ENCODE data around the gene ZNF385D. TPM values are rescaled to one million over a fixed set of nuclear protein-coding genes. Genes with fewer than 3 reads are reported as not detected.

The ZNF385D gene
- total RNA-seq, 1 donor from 2014 or later, result 2.9 TPM

- DNase-seq, result no peak
Observed at GRCh38 chr3:21777821-21778220, 26.8 kb upstream of the ZNF385D start.

GRCh38 chr3:21766002-21766401 lies 15.0 kb upstream of the ZNF385D start:
- TF ChIP-seq CTCF (IDR thresholded peaks at IDR 0.05), result no peak
- no peak for DNase-seq
- H3K9me3 ChIP-seq, result no peaks in the 10 kb centered on the region
- H3K4me1 ChIP-seq, result no peaks in the 10 kb centered on the region
- H3K36me3 ChIP-seq, result no peaks in the 10 kb centered on the region
- H3K27ac ChIP-seq, result no peak overlapping the region
- H3K4me3 ChIP-seq, result no peak overlapping the region
- intact Hi-C loops (cut with DNase I), result no loop called here
- ATAC-seq, result no peak
- H3K27me3 ChIP-seq (ENCODE audit: low read depth), result no peaks in the 10 kb centered on the region

More at GRCh38 chr3:21777821-21778220, 26.8 kb upstream of the ZNF385D start:
- no peaks in the 10 kb centered on the region for H3K4me1 ChIP-seq
- no peaks in the 10 kb centered on the region for H3K27me3 ChIP-seq (ENCODE audit: low read depth)
- H3K27ac ChIP-seq, result no peak overlapping the region
- intact Hi-C loops (cut with DNase I), result no loop called here
- H3K9me3 ChIP-seq, result no peaks in the 10 kb centered on the region
- no peak for TF ChIP-seq CTCF (IDR thresholded peaks at IDR 0.05)
- H3K4me3 ChIP-seq, result no peak overlapping the region
- H3K36me3 ChIP-seq, result no peaks in the 10 kb centered on the region
- ATAC-seq, result no peak

- intact Hi-C loops (cut with DNase I), result no loop called here
- Histone ChIP-seq H3K27ac (no peak overlapping the region), H3K4me1 (peaks cover 1% of the 10 kb centered on the region), H3K36me3 (no peaks in the 10 kb centered on the region), H3K4me3 (no peak overlapping the region), H3K27me3 (ENCODE audit: low read depth) (no peaks in the 10 kb centered on the region), H3K9me3 (no peaks in the 10 kb centered on the region)
- ATAC-seq, result no peak
- no peak for TF ChIP-seq CTCF (IDR thresholded peaks at IDR 0.05)
- no peak for DNase-seq
Observed at GRCh38 chr3:21755896-21756295, 4.9 kb upstream of the ZNF385D start.

GRCh38 chr3:21754839-21755238 lies 3.8 kb upstream of the ZNF385D start:
- Histone ChIP-seq H3K4me3 (no peak overlapping the region), H3K27me3 (ENCODE audit: low read depth) (no peaks in the 10 kb centered on the region), H3K4me1 (peaks cover 10% of the 10 kb centered on the region), H3K36me3 (no peaks in the 10 kb centered on the region), H3K9me3 (no peaks in the 10 kb centered on the region), H3K27ac (no peak overlapping the region)
- intact Hi-C loops (cut with DNase I), result loop anchor here (5.0 kb wide), 1 partner anchor 137 kb away; no protein-coding TSS in a partner anchor
- no peak for ATAC-seq
- DNase-seq, result no peak
- TF ChIP-seq CTCF (IDR thresholded peaks at IDR 0.05), result no peak

- ATAC-seq (peak in 1 of 2 donors; percentile 59), DNase-seq (no peak)
- Histone ChIP-seq H3K27me3 (ENCODE audit: low read depth) (peaks cover 9% of the 10 kb centered on the region), H3K4me3 (no peak overlapping the region), H3K4me1 (peaks cover 10% of the 10 kb centered on the region), H3K27ac (no peak overlapping the region), H3K9me3 (no peaks in the 10 kb centered on the region), H3K36me3 (no peaks in the 10 kb centered on the region)
- peak; percentile 65 for TF ChIP-seq CTCF (IDR thresholded peaks at IDR 0.05)
- intact Hi-C loops (cut with DNase I), result loop anchor here (5.0 kb wide), 1 partner anchor 139 kb away; no protein-coding TSS in a partner anchor
Observed at GRCh38 chr3:21752749-21753347, 1.8 kb upstream of the ZNF385D start.
